Ascending aorta (tissue), 2 donors: Measurements from ENCODE around the gene ATRNL1. TPM values are rescaled to one million over a fixed set of nuclear protein-coding genes. Genes with fewer than 3 reads are reported as not detected.
"Not testable (repeated sequence)": the region's sequence is repeated elsewhere in the genome, so short reads cannot be mapped to it uniquely, and the experiment has no call there.

Experiments
- DNase-seq, 2 donors: peaks; one replicate each; pipeline ENCODE4 v3.0.0-alpha.2; 2019; ENCODE audit warnings: low spot score in 2 of 2
- H3K27ac ChIP-seq, 2 donors: fragments of 200-600 bp; sonication (generic); one replicate each; pipeline ENCODE4 v1.5.1; 2016 to 2017; ENCODE audit warnings: mild to moderate bottlenecking in 1 of 2
- H3K27me3 ChIP-seq: fragments of 200-600 bp; sonication (generic); one replicate; pipeline ENCODE4 v1.5.1; 2017
- H3K36me3 ChIP-seq, 2 donors: fragments of 200-600 bp; sonication (generic); one replicate each; pipeline ENCODE4 v1.5.1; 2016
- H3K4me1 ChIP-seq, 2 donors: fragments of 200-600 bp; sonication (generic); one replicate each; pipeline ENCODE4 v1.5.1; 2016 to 2017; ENCODE audit warnings: mild to moderate bottlenecking in 1 of 2
- H3K4me3 ChIP-seq, 2 donors: fragments of 200-600 bp; sonication (generic); one replicate each; pipeline ENCODE4 v1.5.1; 2016 to 2017; ENCODE audit warnings: mild to moderate bottlenecking in 1 of 2
- H3K9me3 ChIP-seq, 2 donors: fragments of 200-600 bp; sonication (generic); one replicate each; pipeline ENCODE4 v1.5.1; 2016
- intact Hi-C: fragments of 100-400 bp; cut with DNase I; formaldehyde crosslinking; loops from one replicate; pipeline ENCODE4 v1.15.1; 2023
- total RNA-seq: library from RNA; depleted of rRNA; stranded (reverse); fragments of >200 nt; gene quantifications from one replicate; pipeline ENCODE4 v1.1.0, GENCODE V29; 2016
- TF ChIP-seq, protein P1 (sequence below), 3 experiments: fragments of 200-600 bp in 2 of 3; fragments of 450-650 bp in 1 of 3; sonication (generic) in 2 of 3; IDR thresholded peaks; one replicate each; pipeline ENCODE4 v1.5.1; 2016 to 2019; ENCODE audit warnings: antibody characterized with exemption in 3 of 3, mild to moderate bottlenecking in 1 of 3, moderate library complexity in 1 of 3

Gene ATRNL1
- total RNA-seq, 1 donor from 2014 or later: 15.4 TPM

DNA sequence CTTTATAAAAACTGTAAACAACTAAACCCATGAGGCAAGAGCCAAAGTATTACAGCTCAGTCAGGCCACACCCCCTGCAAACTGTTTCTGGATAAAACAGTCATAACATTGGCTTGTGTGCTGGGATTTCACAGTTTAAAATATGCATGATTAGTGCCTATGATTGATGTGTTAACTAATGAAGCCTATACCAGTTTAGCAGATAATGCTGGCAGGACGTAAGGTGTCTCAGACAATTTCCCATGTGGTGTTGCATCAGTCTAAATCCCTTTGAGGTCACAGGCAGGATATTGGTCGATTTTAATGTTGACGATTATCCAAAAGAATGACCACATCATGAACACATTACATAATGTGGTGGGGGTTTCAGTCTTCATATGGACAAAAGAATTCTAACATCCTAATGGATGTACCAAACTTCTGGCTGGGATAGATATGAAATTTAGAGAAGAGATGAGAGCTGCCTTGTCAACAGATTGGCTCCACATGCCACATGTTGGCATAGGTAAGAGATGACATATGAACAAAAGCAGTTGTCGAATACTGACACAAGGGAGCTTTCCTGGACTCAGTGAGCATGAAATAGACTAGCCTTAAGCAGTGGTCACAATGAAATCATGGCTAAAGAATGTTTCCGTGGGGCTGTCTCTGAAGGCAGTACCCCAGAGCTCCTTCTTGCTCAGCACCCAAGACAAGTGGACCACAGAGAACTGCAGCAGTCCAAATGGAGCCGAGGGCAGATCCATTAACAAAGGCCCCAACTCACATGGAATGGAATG, 734.3 kb downstream of the ATRNL1 start:
- no peaks in the 10 kb centered on the region for H3K4me1 ChIP-seq
- DNase-seq: no peak
- no peaks in the 10 kb centered on the region for H3K36me3 ChIP-seq
- intact Hi-C loops: no loop called here
- H3K4me3 ChIP-seq: no peak overlapping the region
- TF ChIP-seq, protein P1, sequence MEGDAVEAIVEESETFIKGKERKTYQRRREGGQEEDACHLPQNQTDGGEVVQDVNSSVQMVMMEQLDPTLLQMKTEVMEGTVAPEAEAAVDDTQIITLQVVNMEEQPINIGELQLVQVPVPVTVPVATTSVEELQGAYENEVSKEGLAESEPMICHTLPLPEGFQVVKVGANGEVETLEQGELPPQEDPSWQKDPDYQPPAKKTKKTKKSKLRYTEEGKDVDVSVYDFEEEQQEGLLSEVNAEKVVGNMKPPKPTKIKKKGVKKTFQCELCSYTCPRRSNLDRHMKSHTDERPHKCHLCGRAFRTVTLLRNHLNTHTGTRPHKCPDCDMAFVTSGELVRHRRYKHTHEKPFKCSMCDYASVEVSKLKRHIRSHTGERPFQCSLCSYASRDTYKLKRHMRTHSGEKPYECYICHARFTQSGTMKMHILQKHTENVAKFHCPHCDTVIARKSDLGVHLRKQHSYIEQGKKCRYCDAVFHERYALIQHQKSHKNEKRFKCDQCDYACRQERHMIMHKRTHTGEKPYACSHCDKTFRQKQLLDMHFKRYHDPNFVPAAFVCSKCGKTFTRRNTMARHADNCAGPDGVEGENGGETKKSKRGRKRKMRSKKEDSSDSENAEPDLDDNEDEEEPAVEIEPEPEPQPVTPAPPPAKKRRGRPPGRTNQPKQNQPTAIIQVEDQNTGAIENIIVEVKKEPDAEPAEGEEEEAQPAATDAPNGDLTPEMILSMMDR (IDR thresholded peaks at IDR 0.05): no peak
- peaks cover 0 to 8% of the 10 kb centered on the region in 2 donors for H3K9me3 ChIP-seq
- H3K27ac ChIP-seq: no peak overlapping the region
- no peaks in the 10 kb centered on the region for H3K27me3 ChIP-seq

DNA sequence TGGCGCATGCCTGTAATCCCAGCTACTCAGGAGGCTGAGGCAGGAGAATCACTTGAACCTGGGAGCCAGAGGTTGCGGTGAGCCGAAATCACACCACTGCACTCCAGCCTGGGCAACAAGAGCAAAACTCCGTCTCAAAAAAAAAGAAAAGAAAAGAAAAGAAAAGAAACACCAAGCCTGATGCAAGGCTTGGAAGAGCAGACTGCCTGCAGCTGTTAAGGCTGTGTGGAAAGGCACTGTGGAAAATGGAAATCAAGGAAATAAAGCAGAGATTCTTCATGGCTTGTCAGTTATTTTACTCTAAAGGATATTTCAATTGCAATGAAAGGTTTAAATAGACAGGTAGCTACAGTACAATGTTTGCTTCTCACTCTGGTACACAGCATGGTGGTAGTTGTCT, 735.0 kb downstream of the ATRNL1 start:
- H3K4me3 ChIP-seq, H3K27me3 ChIP-seq, intact Hi-C loops, DNase-seq, H3K36me3 ChIP-seq, H3K9me3 ChIP-seq, H3K4me1 ChIP-seq, H3K27ac ChIP-seq: not testable (repeated sequence)

DNA sequence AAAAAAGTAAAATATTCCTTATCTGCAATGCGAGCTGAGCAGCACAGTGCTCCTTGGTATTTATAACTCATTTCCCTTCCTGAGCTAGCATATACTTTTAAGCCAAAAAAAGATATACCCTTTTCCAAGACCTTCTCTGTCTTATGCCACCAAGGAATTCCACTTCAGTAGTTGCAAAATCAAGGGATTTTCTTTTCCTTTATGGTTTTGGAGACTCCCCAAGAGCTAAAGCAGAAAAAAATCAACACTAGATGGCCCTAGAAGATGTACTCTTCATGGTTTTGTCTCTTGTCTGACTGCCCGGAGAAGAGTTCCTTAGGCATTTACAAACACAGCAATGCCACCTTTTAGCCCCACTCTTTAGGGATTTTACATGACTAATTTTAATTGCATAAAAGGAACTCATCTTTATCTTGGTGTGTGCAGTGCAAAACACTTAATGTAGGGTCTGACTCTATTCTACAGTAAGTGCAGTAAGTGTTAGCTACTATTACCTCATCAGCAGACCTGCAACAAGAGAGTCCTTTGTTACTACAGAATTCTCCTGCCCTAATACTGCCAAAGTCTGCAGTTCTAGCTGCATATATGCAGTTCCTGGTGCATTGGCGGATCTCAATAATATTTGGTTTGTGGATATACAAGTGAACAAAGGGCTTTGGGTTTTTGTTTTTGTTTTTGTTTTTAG, 736.5 kb downstream of the ATRNL1 start:
- H3K36me3 ChIP-seq: no peaks in the 10 kb centered on the region
- no peaks in the 10 kb centered on the region for H3K4me1 ChIP-seq
- intact Hi-C loops: no loop called here
- H3K4me3 ChIP-seq: no peak overlapping the region
- H3K27me3 ChIP-seq: no peaks in the 10 kb centered on the region
- H3K9me3 ChIP-seq: peaks cover 0 to 5% of the 10 kb centered on the region in 2 donors
- TF ChIP-seq, protein P1 (IDR thresholded peaks at IDR 0.05): no peak
- H3K27ac ChIP-seq: no peak overlapping the region
- DNase-seq: no peak

DNA sequence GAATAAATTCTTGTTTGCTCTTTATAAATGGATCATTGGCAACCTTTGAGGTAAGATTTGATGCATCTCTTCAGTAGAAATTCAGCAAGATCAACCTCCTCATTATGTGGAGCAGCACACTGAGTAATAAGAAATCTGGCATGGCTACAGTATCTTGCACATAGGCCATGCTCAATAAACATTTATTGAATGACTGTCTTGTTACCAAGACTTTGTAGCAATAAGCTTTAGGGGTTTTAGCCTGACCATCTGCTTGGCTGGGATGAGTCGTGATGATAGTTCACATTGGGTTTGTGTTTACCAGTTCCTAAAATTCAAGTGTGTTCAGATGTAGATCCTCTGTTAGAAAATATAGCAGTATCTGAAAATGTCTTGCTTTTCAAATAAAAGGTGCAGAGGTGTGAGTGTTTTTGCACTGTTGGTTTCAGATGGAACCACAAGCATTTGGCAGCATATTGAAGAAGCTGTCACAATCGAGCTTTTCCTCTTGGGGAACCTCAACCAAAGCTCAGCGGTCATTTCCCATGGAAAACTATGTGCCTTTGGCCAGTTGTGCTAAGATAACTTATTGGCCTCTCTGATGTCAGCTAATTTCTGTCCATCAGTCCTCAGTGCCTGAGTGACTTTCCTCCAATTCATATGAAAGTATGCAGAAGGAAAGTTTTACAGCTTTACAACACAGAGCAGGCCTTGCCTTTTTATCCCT, 737.3 kb downstream of the ATRNL1 start:
- no peaks in the 10 kb centered on the region for H3K27me3 ChIP-seq
- intact Hi-C loops: no loop called here
- H3K27ac ChIP-seq: no peak overlapping the region
- no peak overlapping the region for H3K4me3 ChIP-seq
- TF ChIP-seq, protein P1 (IDR thresholded peaks at IDR 0.05): no peak
- no peaks in the 10 kb centered on the region for H3K36me3 ChIP-seq
- DNase-seq: no peak
- H3K4me1 ChIP-seq: no peaks in the 10 kb centered on the region
- no peaks in the 10 kb centered on the region for H3K9me3 ChIP-seq

DNA sequence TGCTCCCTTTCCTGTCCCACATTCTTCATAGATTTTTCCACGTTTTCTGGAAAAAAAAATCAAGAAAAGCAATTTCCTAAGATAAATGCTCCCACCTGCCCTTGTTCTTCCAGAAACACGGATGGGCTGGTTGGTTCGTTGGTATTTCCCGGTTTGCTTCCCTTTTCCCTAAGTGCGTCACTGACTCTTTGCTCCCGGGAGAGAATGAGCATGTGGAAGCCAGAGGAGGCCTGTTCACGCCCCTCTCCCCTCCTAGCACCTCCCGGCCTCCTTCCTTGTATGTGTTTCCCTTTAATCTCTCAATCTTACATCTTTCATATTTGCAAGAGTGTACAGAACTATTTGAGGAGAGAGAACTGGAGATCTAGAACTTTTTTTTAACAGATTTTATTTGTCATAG, 737.9 kb downstream of the ATRNL1 start:
- no peaks in the 10 kb centered on the region for H3K9me3 ChIP-seq
- H3K36me3 ChIP-seq: no peaks in the 10 kb centered on the region
- H3K27me3 ChIP-seq: no peaks in the 10 kb centered on the region
- DNase-seq: no peak
- no peak overlapping the region for H3K27ac ChIP-seq
- TF ChIP-seq, protein P1 (IDR thresholded peaks at IDR 0.05): no peak
- H3K4me1 ChIP-seq: no peaks in the 10 kb centered on the region
- intact Hi-C loops: no loop called here
- H3K4me3 ChIP-seq: no peak overlapping the region

DNA sequence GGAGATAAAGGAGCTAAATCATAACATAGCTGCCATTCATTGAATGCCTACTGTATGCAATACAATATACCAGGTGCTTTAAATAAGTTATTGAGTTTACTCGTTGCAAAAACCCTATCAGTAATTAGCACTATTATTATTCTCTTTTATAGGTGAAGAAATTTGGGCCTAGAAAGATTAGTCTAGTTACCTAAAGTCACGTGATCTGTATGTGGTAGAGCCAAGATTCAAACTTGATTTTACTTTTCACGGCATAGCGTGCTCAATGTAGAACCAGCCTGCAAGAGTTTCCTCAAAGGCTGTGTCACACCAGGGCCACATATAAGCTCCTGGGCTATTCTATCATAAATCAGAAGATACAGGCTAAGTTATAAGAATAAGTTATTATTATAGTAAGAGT, 740.0 kb downstream of the ATRNL1 start:
- no peaks in the 10 kb centered on the region for H3K36me3 ChIP-seq
- DNase-seq: no peak
- TF ChIP-seq, protein P1 (IDR thresholded peaks at IDR 0.05): no peak
- intact Hi-C loops: no loop called here
- no peak overlapping the region for H3K27ac ChIP-seq
- no peaks in the 10 kb centered on the region for H3K27me3 ChIP-seq
- no peak overlapping the region for H3K4me3 ChIP-seq
- no peaks in the 10 kb centered on the region for H3K9me3 ChIP-seq
- H3K4me1 ChIP-seq: no peaks in the 10 kb centered on the region
